A549 (cell line): ENCODE data around the gene CCDC150. TPM values are rescaled to one million over a fixed set of nuclear protein-coding genes. Genes with fewer than 3 reads are reported as not detected.

Source experiments
- ATAC-seq, 2 experiments: fragments of 200-7000 bp in 1 of 2; fragments of >200 bp in 1 of 2; cut with Nextera tagmentation in 1 of 2; cut with Tn5 transposase in 1 of 2; 3 replicates each; pipeline versions ENCODE4 v1.8.0 to v1.9.1; 2018 to 2020; ENCODE audit warnings: mild to moderate bottlenecking in 1 of 2, moderate library complexity in 1 of 2
- CTCF ChIA-PET: fragments of 300-600 bp; sonication (Branson Sonifier 250); formaldehyde crosslinking; extraction: SDS; loops from one replicate; lab custom pipeline; 2021; ENCODE audit warnings: antibody characterized with exemption, inconsistent platforms; lab: Yijun Ruan, JAX
- POLR2A ChIA-PET: fragments of 350-600 bp; formaldehyde crosslinking; extraction: SDS; loops from one replicate; lab custom pipeline; 2021; ENCODE audit warnings: antibody characterized with exemption, inconsistent platforms; lab: Yijun Ruan, JAX
- DNase-seq, 2 experiments: peaks; one replicate each; pipeline versions ENCODE4 v3.0.0 to v3.0.0-alpha.2; 2011 to 2016; ENCODE audit warnings: low read depth in 1 of 2, low spot score in 1 of 2
- FAIRE-seq: peaks from 2 replicates; lab custom pipeline; 2011; peaks lifted over from hg19 to GRCh38; lab: Jason Lieb, UNC
- H3K27ac ChIP-seq, 2 experiments: fragments of >200 bp; sonication (Bioruptor Twin); formaldehyde crosslinking; 3 replicates each; pipeline ENCODE4 v1.5.1; 2016 to 2017
- H3K4me1 ChIP-seq: fragments of >200 bp; sonication (Bioruptor Twin); formaldehyde crosslinking; 3 replicates; pipeline ENCODE4 v1.6.1; 2016
- H3K4me2 ChIP-seq: fragments of >200 bp; sonication (Bioruptor Twin); formaldehyde crosslinking; 3 replicates; pipeline ENCODE4 v1.6.1; 2016
- H3K4me3 ChIP-seq: fragments of >200 bp; sonication (Bioruptor Twin); formaldehyde crosslinking; 3 replicates; pipeline ENCODE4 v1.5.1; 2016
- H3K9me3 ChIP-seq: fragments of >200 bp; sonication (Bioruptor Twin); formaldehyde crosslinking; 3 replicates; pipeline ENCODE4 v1.6.1; 2016
- BCL3 ChIP-seq: fragments of >200 bp; sonication (Bioruptor Twin); formaldehyde crosslinking; IDR thresholded peaks from 3 replicates; pipeline ENCODE4 v1.6.1; 2016
- BHLHE40 ChIP-seq: IDR thresholded peaks from 2 replicates; pipeline ENCODE4 v1.6.1; 2012; ENCODE audit warnings: low read depth, low read length, inconsistent platforms
- CBX8 ChIP-seq: fragments of 200-600 bp; sonication (generic); IDR thresholded peaks from 2 replicates; pipeline ENCODE4 v1.6.1; 2016
- CEBPB ChIP-seq, 2 experiments: fragments of >200 bp in 1 of 2; sonication (Bioruptor Twin) in 1 of 2; formaldehyde crosslinking in 1 of 2; IDR thresholded peaks; 2 replicates each; pipeline ENCODE4 v1.6.1; 2012 to 2016
- E2F6 ChIP-seq: IDR thresholded peaks from 2 replicates; pipeline ENCODE4 v1.6.1; 2012; ENCODE audit warnings: low read depth, borderline replicate concordance
- EHMT2 ChIP-seq: fragments of 200-600 bp; sonication (generic); IDR thresholded peaks from 2 replicates; pipeline ENCODE4 v1.6.1; 2016; ENCODE audit warnings: antibody characterized with exemption, low read depth, mild to moderate bottlenecking, moderate library complexity
- ELK1 ChIP-seq: fragments of 150-350 bp; IDR thresholded peaks from 2 replicates; pipeline ENCODE4 v1.6.1; 2014; ENCODE audit warnings: low read depth, mild to moderate bottlenecking, low read length
- EP300 ChIP-seq, 2 experiments: fragments of >200 bp; sonication (Bioruptor Twin); formaldehyde crosslinking; IDR thresholded peaks; 2 replicates in 1 of 2; 3 replicates in 1 of 2; pipeline ENCODE4 v1.6.1; 2016 to 2017
- ESRRA ChIP-seq: fragments of 150-350 bp; IDR thresholded peaks from 2 replicates; pipeline ENCODE4 v1.6.1; 2014; ENCODE audit warnings: mild to moderate bottlenecking, low read length, borderline replicate concordance
- FOSB ChIP-seq: fragments of 250-450 bp; sonication (Bioruptor Pico); IDR thresholded peaks from 2 replicates; pipeline ENCODE4 v1.5.0; 2020; ENCODE audit warnings: mild to moderate bottlenecking, moderate library complexity
- GATA3 ChIP-seq: IDR thresholded peaks from 2 replicates; pipeline ENCODE4 v1.6.1; 2012; ENCODE audit warnings: borderline replicate concordance
- HMGXB4 ChIP-seq: fragments of 250-450 bp; sonication (Bioruptor Pico); IDR thresholded peaks from 2 replicates; pipeline ENCODE4 v1.5.0; 2021; ENCODE audit warnings: mild to moderate bottlenecking, moderate library complexity, borderline replicate concordance
- HOXA7 ChIP-seq: fragments of 250-450 bp; sonication (Bioruptor Pico); IDR thresholded peaks from 2 replicates; pipeline ENCODE4 v1.5.0; 2020; ENCODE audit warnings: mild to moderate bottlenecking, moderate library complexity
- HOXB13 ChIP-seq: fragments of 250-450 bp; sonication (Bioruptor Pico); IDR thresholded peaks from 2 replicates; pipeline ENCODE4 v1.5.0; 2020; ENCODE audit warnings: low read depth, mild to moderate bottlenecking, moderate library complexity
- JUN ChIP-seq, 2 experiments: fragments of >200 bp; sonication (Bioruptor Twin); formaldehyde crosslinking; IDR thresholded peaks; 2 replicates in 1 of 2; 3 replicates in 1 of 2; pipeline ENCODE4 v1.6.1; 2016 to 2017
- JUNB ChIP-seq: fragments of >200 bp; sonication (Bioruptor Twin); formaldehyde crosslinking; IDR thresholded peaks from 2 replicates; pipeline ENCODE4 v1.6.1; 2016
- KDM1A ChIP-seq: fragments of 200-600 bp; sonication (generic); IDR thresholded peaks from 2 replicates; pipeline ENCODE4 v1.6.1; 2016; ENCODE audit warnings: low read depth, mild to moderate bottlenecking
- MAFK ChIP-seq: fragments of 450-650 bp; IDR thresholded peaks from 2 replicates; pipeline ENCODE4 v1.6.1; 2014; ENCODE audit not compliant: partially characterized antibody
- MAX ChIP-seq: IDR thresholded peaks from 2 replicates; pipeline ENCODE4 v1.6.1; 2012
- NFE2L2 ChIP-seq: fragments of 150-350 bp; conservative IDR thresholded peaks from 2 replicates; pipeline ENCODE4 v1.6.1; 2014; ENCODE audit warnings: low read length
- NPAS2 ChIP-seq: fragments of 250-450 bp; sonication (Bioruptor Pico); IDR thresholded peaks from 2 replicates; pipeline ENCODE4 v1.8.0; 2022; ENCODE audit warnings: mild to moderate bottlenecking, moderate library complexity, borderline replicate concordance
- PBX3 ChIP-seq: IDR thresholded peaks from 2 replicates; pipeline ENCODE4 v1.6.1; 2012
- PHF8 ChIP-seq: fragments of 200-600 bp; sonication (generic); IDR thresholded peaks from 2 replicates; pipeline ENCODE4 v1.6.1; 2016; ENCODE audit warnings: low read depth, mild to moderate bottlenecking, antibody characterized with exemption, moderate library complexity, borderline replicate concordance
- POLR2AphosphoS2 ChIP-seq: conservative IDR thresholded peaks from 2 replicates; pipeline ENCODE4 v1.6.1; 2012; ENCODE audit warnings: low read length, improper control_type of control experiment, inconsistent platforms
- REST ChIP-seq: fragments of 200-600 bp; sonication (generic); IDR thresholded peaks from 2 replicates; pipeline ENCODE4 v1.6.1; 2016; ENCODE audit warnings: antibody characterized with exemption, mild to moderate bottlenecking, moderate library complexity
- RFX5 ChIP-seq: fragments of 450-650 bp; IDR thresholded peaks from 2 replicates; pipeline ENCODE4 v1.7.1; 2014; ENCODE audit warnings: antibody characterized with exemption, mild to moderate bottlenecking, moderate library complexity
- RNF2 ChIP-seq: fragments of 200-600 bp; sonication (generic); IDR thresholded peaks from 2 replicates; pipeline ENCODE4 v1.6.1; 2016; ENCODE audit warnings: low read depth, mild to moderate bottlenecking, antibody characterized with exemption, moderate library complexity, borderline replicate concordance
- TP53 ChIP-seq: fragments of 250-450 bp; sonication (Bioruptor Pico); IDR thresholded peaks from 2 replicates; pipeline ENCODE4 v1.5.0; 2021; ENCODE audit warnings: mild to moderate bottlenecking, moderate library complexity
- ZSCAN20 ChIP-seq: fragments of 250-450 bp; sonication (Bioruptor Pico); IDR thresholded peaks from 2 replicates; pipeline ENCODE4 v1.8.0; 2022; ENCODE audit warnings: mild to moderate bottlenecking, moderate library complexity
- WGBS: methylation state at CpG from one replicate; pipeline ENCODE4 v1.1.6; 2017; ENCODE audit errors: missing lambda C conversion rate; 5-methylcytosine and 5-hydroxymethylcytosine counted together
- polyA minus RNA-seq: library from RNA; depleted of rRNA, polyadenylated mRNA; stranded (reverse); fragments of >200 nt; gene quantifications from 2 replicates; pipeline ENCODE4 v1.2.3, GENCODE V29; 2011; rRNA and poly(A)+ RNA removed
- polyA plus RNA-seq, 4 experiments: library from polyadenylated mRNA; depleted of rRNA in 3 of 4; stranded (reverse); fragments of >200 nt; fragmentation: RNase III in 1 of 4; extraction: RNeasy Plus Mini Kit Qiagen cat#74134 plus additional on column Dnase treatment in 1 of 4; gene quantifications; 2 replicates in 3 of 4; 3 replicates in 1 of 4; pipeline ENCODE4 v1.2.3, GENCODE V29; 2011 to 2017

Gene CCDC150
- polyA plus RNA-seq (2011; rRNA removed) (13.2 and 17.7 TPM in 2 replicates), polyA plus RNA-seq (2017; fragmentation: RNase III; extraction: RNeasy Plus Mini Kit Qiagen cat#74134 plus additional on column Dnase treatment) (9.9 to 14.2 TPM (median 13.2 TPM) in 3 replicates), polyA minus RNA-seq (10.7 and 10.8 TPM in 2 replicates)
- polyA plus RNA-seq (2012; cell fraction: cytosol; rRNA removed) = 3.0 and 3.1 TPM in 2 replicates
- 9.1 and 12.3 TPM in 2 replicates for polyA plus RNA-seq (2012; cell fraction: nucleus; rRNA removed)

- peak within 1 kb of the TSS; percentile 64 for H3K4me3 ChIP-seq
- FAIRE-seq (no peak), ATAC-seq (peak; percentile 100), DNase-seq (peak; percentile 93)
- peak within 1 kb of the TSS; percentile 66 for H3K4me2 ChIP-seq
- H3K27ac ChIP-seq = peak within 1 kb of the TSS; percentile 78 to 87
- H3K4me1 ChIP-seq = peaks cover 5% of the 10 kb centered on the region; the same call in 2 of the 3 replicates
- WGBS = 3% methylated on average over 20 of the region's 53 CpGs
- ChIA-PET CTCF (interaction anchor here (0.7 to 1.5 kb wide), 6 partner anchors 11 to 133 kb away, joined by 3 to 8 read pairs (median 4); no protein-coding TSS in a partner anchor), POLR2A (interaction anchor here (0.9 to 1.7 kb wide), 3 partner anchors 38 to 80 kb away, joined by 3 to 5 read pairs (median 3); partner anchors contain the start of gene HECW2)
- no peaks in the 10 kb centered on the region for H3K9me3 ChIP-seq
- TF ChIP-seq HOXA7 = no peak
- TF ChIP-seq NFE2L2 = no peak
- peak in 1 of 2 experiments; percentile 66; a peak in 2 of 5 replicates for TF ChIP-seq JUN (IDR thresholded peaks at IDR 0.05)
- peak; percentile 68 for TF ChIP-seq MAX
- TF ChIP-seq ESRRA = no peak
- no peak for TF ChIP-seq MAFK
- TF ChIP-seq REST = no peak
- TF ChIP-seq BCL3 = no peak; the same call in 2 of the 3 replicates
- no peak for TF ChIP-seq RFX5
- no peak for TF ChIP-seq POLR2AphosphoS2
- no peak for TF ChIP-seq CBX8
- peak; percentile 71; the same call in 1 of the 2 replicates for TF ChIP-seq E2F6
- no peak for TF ChIP-seq TP53 (CRISPR knock-in tag)
- no peak for TF ChIP-seq HOXB13 (CRISPR knock-in tag)
- TF ChIP-seq JUNB = no peak
- TF ChIP-seq CEBPB (IDR thresholded peaks at IDR 0.05) = no peak
- no peak for TF ChIP-seq ELK1
- TF ChIP-seq PBX3 = no peak
- no peak for TF ChIP-seq ZSCAN20 (CRISPR knock-in tag)
- TF ChIP-seq EP300 (IDR thresholded peaks at IDR 0.05) = no peak
- TF ChIP-seq KDM1A = no peak
- no peak for TF ChIP-seq HMGXB4 (CRISPR knock-in tag)
- TF ChIP-seq RNF2 = peak; percentile 73; the same call in 1 of the 2 replicates
- peak; percentile 72; the same call in 1 of the 2 replicates for TF ChIP-seq PHF8
- no peak for TF ChIP-seq BHLHE40
- TF ChIP-seq FOSB (CRISPR knock-in tag) = no peak
- TF ChIP-seq NPAS2 (CRISPR knock-in tag) = no peak
- no peak for TF ChIP-seq EHMT2
- no peak for TF ChIP-seq GATA3
Measured at GRCh38 chr2:196639180-196640030, at the start of gene CCDC150. CCDC150 (plus strand) TSS chr2:196639715; CDS start chr2:196639767, 52 bp downstream.
